ENCODE data around the gene TAOK2. TPM values are rescaled to one million over a fixed set of nuclear protein-coding genes. Genes with fewer than 3 reads are reported as not detected.

The TAOK2 gene
- total and polyA plus RNA-seq, 2 donors from 2014 or later = 19.6 to 54.3 TPM

DNA sequence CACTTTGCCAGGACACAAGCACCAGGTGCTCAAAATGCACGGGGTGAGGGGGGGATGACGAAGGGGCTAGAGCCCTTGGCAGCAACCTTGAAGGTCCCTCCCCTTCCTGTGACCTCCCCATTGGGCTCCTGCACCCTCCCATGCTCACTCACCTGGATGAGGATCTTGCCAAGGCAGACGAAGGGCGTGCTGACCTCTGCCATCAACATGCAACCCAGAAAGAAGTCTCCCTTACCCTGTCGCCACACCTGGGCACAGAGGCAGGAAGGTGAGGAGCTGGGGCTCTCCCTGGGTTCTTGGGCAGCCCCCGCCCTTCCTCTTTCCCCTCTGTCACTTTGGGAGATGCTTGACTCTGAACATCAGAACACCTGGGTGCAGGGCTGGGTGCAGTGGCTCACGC, 51.9 kb downstream of the TAOK2 start:
- no peaks in the 10 kb centered on the region for H3K9me3 ChIP-seq (ENCODE audit: control insufficient read depth in 2 of 3, insufficient read depth in 1 of 3, low read length in 3 of 3)
- H3K27ac ChIP-seq (ENCODE audit: low read depth in 2 of 2, low read length in 2 of 2) = no peak overlapping the region
- TF ChIP-seq, protein P1, sequence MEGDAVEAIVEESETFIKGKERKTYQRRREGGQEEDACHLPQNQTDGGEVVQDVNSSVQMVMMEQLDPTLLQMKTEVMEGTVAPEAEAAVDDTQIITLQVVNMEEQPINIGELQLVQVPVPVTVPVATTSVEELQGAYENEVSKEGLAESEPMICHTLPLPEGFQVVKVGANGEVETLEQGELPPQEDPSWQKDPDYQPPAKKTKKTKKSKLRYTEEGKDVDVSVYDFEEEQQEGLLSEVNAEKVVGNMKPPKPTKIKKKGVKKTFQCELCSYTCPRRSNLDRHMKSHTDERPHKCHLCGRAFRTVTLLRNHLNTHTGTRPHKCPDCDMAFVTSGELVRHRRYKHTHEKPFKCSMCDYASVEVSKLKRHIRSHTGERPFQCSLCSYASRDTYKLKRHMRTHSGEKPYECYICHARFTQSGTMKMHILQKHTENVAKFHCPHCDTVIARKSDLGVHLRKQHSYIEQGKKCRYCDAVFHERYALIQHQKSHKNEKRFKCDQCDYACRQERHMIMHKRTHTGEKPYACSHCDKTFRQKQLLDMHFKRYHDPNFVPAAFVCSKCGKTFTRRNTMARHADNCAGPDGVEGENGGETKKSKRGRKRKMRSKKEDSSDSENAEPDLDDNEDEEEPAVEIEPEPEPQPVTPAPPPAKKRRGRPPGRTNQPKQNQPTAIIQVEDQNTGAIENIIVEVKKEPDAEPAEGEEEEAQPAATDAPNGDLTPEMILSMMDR (IDR thresholded peaks at IDR 0.05; ENCODE audit: borderline replicate concordance, extremely low read depth, insufficient read depth) = no peak
- H3K4me1 ChIP-seq (ENCODE audit: control insufficient read depth in 2 of 3, insufficient read depth in 2 of 3, low read depth in 1 of 3, low read length in 3 of 3) = peaks cover 0 to 8% (median 0%) of the 10 kb centered on the region in 3 donors
- H3K27me3 ChIP-seq (ENCODE audit: control insufficient read depth, insufficient read depth, low read length) = no peaks in the 10 kb centered on the region
- intact Hi-C loops (cut with DNase I) = no loop called here
- no peak overlapping the region for H3K4me3 ChIP-seq (ENCODE audit: low read length in 3 of 3)
- FAIRE-seq (no peak), DNase-seq (peak in 1 of 5 donors; percentile 69)
- no peaks in the 10 kb centered on the region for H3K36me3 ChIP-seq (ENCODE audit: control insufficient read depth in 2 of 3, insufficient read depth in 3 of 3, low read length in 3 of 3)
- H3K9ac ChIP-seq (ENCODE audit: low read length in 3 of 3) = no peak overlapping the region

DNA sequence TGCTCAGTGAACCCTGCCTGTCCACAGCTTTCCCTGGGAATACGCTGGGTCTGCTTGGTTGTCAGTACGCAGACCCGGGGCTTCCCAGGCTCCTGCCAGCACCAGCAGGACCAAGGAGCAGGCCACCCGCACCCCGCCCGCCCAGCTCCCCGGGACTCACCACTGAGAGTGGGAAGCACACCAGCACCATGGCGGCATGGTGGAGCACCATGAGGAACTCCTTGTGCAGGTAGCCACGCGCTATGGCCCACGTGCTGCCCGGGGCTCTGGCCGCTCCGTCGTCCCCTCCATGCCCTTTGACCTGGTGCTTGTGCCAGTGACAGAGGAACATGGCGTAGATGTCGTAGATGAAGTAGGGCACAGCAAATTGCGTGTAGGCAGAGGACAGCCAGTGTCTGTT, 52.8 kb downstream of the TAOK2 start:
- no peaks in the 10 kb centered on the region for H3K36me3 ChIP-seq (ENCODE audit: control insufficient read depth in 2 of 3, insufficient read depth in 3 of 3, low read length in 3 of 3)
- no peak for DNase-seq
- no peaks in the 10 kb centered on the region for H3K27me3 ChIP-seq (ENCODE audit: control insufficient read depth, insufficient read depth, low read length)
- H3K4me1 ChIP-seq (ENCODE audit: control insufficient read depth in 2 of 3, insufficient read depth in 2 of 3, low read depth in 1 of 3, low read length in 3 of 3) = peaks cover 0 to 3% (median 0%) of the 10 kb centered on the region in 3 donors
- TF ChIP-seq, protein P1 (IDR thresholded peaks at IDR 0.05; ENCODE audit: borderline replicate concordance, extremely low read depth, insufficient read depth) = no peak
- H3K4me3 ChIP-seq (ENCODE audit: low read length in 3 of 3) = no peak overlapping the region
- intact Hi-C loops (cut with DNase I) = no loop called here
- H3K9me3 ChIP-seq (ENCODE audit: control insufficient read depth in 2 of 3, insufficient read depth in 1 of 3, low read length in 3 of 3) = no peaks in the 10 kb centered on the region
- H3K27ac ChIP-seq (ENCODE audit: low read depth in 2 of 2, low read length in 2 of 2) = no peak overlapping the region
- no peak overlapping the region for H3K9ac ChIP-seq (ENCODE audit: low read length in 3 of 3)
- no peak for FAIRE-seq

DNA sequence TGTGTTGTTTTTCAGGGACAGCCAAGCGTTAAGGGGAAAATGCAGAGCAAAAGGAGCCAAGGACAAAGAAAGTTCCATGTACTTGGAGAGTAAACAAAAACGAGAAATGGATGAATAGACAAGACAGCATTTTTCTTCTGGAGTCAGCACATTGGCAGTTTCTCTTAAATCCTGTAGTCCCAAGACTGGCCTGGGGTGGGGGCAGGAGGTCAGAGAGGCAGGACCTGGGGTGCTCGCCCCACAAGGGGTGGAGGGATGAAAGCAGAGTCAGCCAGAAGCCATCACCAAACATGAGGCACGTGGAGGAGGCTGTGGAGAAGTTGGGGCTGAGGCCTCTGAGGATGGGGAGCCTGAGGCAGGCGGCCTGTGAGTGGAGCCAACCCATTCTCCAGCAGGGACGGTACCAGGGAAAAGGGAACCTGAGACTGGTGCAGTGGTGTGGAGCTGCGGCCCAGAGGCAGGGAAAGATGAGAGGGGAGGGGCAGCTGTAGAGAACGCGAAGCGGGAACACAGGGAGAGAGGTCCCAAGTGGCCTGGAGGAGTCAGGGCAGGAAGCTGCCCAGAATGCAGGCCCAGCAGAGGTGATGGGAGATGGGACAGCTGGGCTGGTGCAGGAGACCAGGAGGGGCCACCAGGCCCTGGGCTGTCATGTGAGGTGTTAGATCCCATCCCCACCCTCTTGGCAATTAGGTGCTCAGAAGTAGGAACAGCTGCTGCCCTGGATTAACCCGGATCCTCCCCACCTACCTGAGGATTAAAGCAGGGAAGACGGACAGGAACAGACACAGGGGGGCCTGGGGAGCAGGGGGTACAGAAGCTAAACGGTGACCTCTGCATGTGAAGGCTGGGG, 54.1 kb downstream of the TAOK2 start:
- no peaks in the 10 kb centered on the region for H3K9me3 ChIP-seq (ENCODE audit: control insufficient read depth in 2 of 3, insufficient read depth in 1 of 3, low read length in 3 of 3)
- peaks cover 3% of the 10 kb centered on the region for H3K27me3 ChIP-seq (ENCODE audit: control insufficient read depth, insufficient read depth, low read length)
- H3K36me3 ChIP-seq (ENCODE audit: control insufficient read depth in 2 of 3, insufficient read depth in 3 of 3, low read length in 3 of 3) = no peaks in the 10 kb centered on the region
- intact Hi-C loops (cut with DNase I) = no loop called here
- H3K27ac ChIP-seq (ENCODE audit: low read depth in 2 of 2, low read length in 2 of 2) = no peak overlapping the region
- no peaks in the 10 kb centered on the region for H3K4me1 ChIP-seq (ENCODE audit: control insufficient read depth in 2 of 3, insufficient read depth in 2 of 3, low read depth in 1 of 3, low read length in 3 of 3)
- no peak overlapping the region for H3K9ac ChIP-seq (ENCODE audit: low read length in 3 of 3)
- FAIRE-seq (no peak), DNase-seq (no peak)
- no peak overlapping the region for H3K4me3 ChIP-seq (ENCODE audit: low read length in 3 of 3)
- TF ChIP-seq, protein P1 (IDR thresholded peaks at IDR 0.05; ENCODE audit: borderline replicate concordance, extremely low read depth, insufficient read depth) = no peak
